ENCODE measurements around the gene MLLT3.
A peak's percentile ranks its signal among the peaks of the same experiment; 100 is the strongest.

Gene MLLT3

DNA sequence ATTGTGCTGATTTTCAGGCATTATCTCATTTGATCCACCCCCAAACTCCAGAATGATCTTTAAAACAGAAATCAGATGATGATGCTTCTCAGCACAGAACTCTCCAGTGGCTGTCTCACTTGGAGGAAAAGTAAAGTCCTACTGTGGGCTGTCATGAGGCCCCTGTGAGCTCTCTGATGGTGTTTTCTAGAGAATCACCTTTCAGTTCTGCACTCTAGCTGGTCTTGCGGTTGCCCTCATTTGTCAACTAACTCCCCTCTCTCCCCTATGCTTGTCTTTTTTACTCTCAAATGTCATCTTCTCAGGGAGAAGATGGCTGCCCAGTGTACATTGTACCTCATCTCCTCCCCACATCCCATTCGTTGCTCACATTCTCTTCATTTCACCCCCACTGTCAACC is 295.8 kb downstream of the MLLT3 start:
- H3K9me3 Mint-ChIP-seq, result peaks cover 2% of the 10 kb centered on the region
- H3K4me1 Mint-ChIP-seq, result peaks cover 12% of the 10 kb centered on the region
- H3K27ac Mint-ChIP-seq, result no peak overlapping the region
- no peaks in the 10 kb centered on the region for H3K36me3 Mint-ChIP-seq (ENCODE audit: low read depth)
- peaks cover 7% of the 10 kb centered on the region for H3K27me3 Mint-ChIP-seq (ENCODE audit: low read depth)
- TF ChIP-seq, protein P1, sequence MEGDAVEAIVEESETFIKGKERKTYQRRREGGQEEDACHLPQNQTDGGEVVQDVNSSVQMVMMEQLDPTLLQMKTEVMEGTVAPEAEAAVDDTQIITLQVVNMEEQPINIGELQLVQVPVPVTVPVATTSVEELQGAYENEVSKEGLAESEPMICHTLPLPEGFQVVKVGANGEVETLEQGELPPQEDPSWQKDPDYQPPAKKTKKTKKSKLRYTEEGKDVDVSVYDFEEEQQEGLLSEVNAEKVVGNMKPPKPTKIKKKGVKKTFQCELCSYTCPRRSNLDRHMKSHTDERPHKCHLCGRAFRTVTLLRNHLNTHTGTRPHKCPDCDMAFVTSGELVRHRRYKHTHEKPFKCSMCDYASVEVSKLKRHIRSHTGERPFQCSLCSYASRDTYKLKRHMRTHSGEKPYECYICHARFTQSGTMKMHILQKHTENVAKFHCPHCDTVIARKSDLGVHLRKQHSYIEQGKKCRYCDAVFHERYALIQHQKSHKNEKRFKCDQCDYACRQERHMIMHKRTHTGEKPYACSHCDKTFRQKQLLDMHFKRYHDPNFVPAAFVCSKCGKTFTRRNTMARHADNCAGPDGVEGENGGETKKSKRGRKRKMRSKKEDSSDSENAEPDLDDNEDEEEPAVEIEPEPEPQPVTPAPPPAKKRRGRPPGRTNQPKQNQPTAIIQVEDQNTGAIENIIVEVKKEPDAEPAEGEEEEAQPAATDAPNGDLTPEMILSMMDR (IDR thresholded peaks at IDR 0.05; ENCODE audit: unreplicated experiment in 3 of 3), result no peak
- H3K4me3 Mint-ChIP-seq, result no peak overlapping the region

DNA sequence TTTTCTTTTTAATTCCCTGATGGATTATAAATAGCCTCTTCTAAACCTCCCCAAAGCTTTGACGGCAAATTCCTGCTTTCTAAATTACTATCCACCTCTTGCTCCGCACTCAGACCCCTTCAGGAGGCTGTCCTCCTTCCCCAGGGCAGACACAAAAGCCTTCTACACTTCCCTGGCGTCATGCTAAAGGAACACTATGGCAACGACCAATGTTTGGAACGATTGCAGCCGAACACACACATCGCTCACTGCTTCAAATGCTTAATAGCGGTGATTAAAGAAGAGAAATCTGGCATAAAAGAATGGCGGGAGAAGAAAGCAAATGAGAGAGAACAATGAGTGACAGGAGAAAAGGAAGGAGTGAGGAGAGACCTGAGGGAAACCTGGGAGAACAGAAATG is 297.3 kb downstream of the MLLT3 start:
- H3K4me3 Mint-ChIP-seq, result no peak overlapping the region
- H3K27me3 Mint-ChIP-seq (ENCODE audit: low read depth), result peaks cover 7% of the 10 kb centered on the region
- H3K4me1 Mint-ChIP-seq, result peaks cover 21% of the 10 kb centered on the region
- peaks cover 2% of the 10 kb centered on the region for H3K9me3 Mint-ChIP-seq
- TF ChIP-seq, protein P1 (IDR thresholded peaks at IDR 0.05; ENCODE audit: unreplicated experiment in 3 of 3), result no peak
- H3K27ac Mint-ChIP-seq, result no peak overlapping the region
- no peaks in the 10 kb centered on the region for H3K36me3 Mint-ChIP-seq (ENCODE audit: low read depth)

DNA sequence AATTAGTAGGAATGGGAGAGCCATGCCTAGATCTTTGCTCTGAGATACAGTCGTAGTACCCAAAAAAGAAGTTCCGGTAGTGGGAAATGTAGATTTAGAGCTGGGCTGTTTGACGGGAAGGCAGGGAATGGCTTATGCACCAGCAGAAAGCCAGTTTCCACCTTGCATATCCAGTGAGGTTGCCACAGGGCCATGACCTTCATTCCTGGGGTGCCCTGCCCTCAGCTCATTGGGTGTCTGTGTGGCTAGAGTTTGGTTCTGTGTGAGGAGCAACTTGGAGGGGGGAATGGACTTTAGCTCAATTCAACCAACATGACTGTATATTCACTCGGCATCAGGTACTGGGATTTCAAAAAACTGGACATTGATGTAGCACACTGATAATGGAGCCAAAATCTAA is 300.1 kb downstream of the MLLT3 start:
- H3K4me1 Mint-ChIP-seq, result peaks cover 33% of the 10 kb centered on the region
- H3K9me3 Mint-ChIP-seq, result no peaks in the 10 kb centered on the region
- no peak overlapping the region for H3K4me3 Mint-ChIP-seq
- no peak overlapping the region for H3K27ac Mint-ChIP-seq
- peaks cover 20% of the 10 kb centered on the region for H3K27me3 Mint-ChIP-seq (ENCODE audit: low read depth)
- TF ChIP-seq, protein P1 (IDR thresholded peaks at IDR 0.05; ENCODE audit: unreplicated experiment in 3 of 3), result no peak
- no peaks in the 10 kb centered on the region for H3K36me3 Mint-ChIP-seq (ENCODE audit: low read depth)

DNA sequence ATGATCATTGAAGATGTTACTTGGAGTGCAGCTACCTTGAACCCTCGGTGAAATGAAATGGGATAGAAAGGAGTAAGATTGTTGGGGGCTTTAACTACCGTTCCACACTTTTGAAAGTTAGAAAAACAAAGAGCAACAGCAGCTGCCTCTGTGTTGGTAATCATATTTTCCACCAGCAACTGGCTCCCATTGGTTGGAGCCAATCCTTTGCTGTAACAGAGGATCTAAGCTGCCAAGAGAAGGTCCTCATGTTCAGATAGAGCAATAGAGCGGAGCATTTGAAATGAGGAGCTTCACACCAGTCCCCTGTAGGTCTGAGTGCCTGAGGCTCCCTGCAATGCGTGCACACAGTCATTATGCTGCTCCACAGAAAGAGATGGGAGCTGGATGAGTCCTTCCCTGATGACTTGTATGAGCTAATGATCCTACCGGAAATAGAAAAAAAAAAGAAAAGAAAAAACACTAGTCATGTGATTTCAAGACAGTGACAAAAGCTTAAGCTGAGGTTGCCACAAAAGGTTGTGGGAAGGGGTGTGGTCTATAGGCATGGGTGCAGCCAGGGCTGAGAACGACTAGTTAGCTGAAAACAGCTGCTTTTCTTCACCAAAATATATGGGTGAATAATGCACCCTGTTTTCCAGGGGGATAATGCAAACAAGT is 300.7 kb downstream of the MLLT3 start:
- H3K36me3 Mint-ChIP-seq (ENCODE audit: low read depth), result no peaks in the 10 kb centered on the region
- TF ChIP-seq, protein P1 (IDR thresholded peaks at IDR 0.05; ENCODE audit: unreplicated experiment in 3 of 3), result no peak
- peaks cover 23% of the 10 kb centered on the region for H3K27me3 Mint-ChIP-seq (ENCODE audit: low read depth)
- peaks cover 33% of the 10 kb centered on the region for H3K4me1 Mint-ChIP-seq
- H3K27ac Mint-ChIP-seq, result peak overlapping the region in 1 of 3 experiments; percentile 12
- H3K9me3 Mint-ChIP-seq, result no peaks in the 10 kb centered on the region
- H3K4me3 Mint-ChIP-seq, result no peak overlapping the region

DNA sequence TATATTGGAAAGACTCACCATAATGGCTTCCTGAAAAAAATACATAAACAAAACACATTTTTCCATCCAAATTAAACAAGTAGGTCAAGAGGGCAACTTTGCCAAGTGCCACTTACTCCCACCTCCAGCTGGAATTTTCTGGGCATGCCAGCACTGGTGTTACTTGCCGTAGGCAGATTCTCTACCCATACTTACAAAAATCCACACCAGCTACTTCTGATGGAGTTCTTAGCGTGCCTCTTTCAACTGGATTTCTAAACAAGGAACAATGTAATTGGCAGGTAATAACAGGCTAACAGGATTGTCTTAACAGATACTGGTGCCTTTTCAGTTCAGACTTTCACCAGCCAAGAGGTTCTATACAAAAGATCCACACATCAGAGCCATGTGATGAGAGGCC is 301.4 kb downstream of the MLLT3 start:
- TF ChIP-seq, protein P1 (IDR thresholded peaks at IDR 0.05; ENCODE audit: unreplicated experiment in 3 of 3), result no peak
- Mint-ChIP-seq H3K36me3 (ENCODE audit: low read depth) (no peaks in the 10 kb centered on the region), H3K4me3 (no peak overlapping the region), H3K9me3 (no peaks in the 10 kb centered on the region), H3K27ac (peak overlapping the region in 1 of 3 experiments; percentile 12), H3K27me3 (ENCODE audit: low read depth) (peaks cover 23% of the 10 kb centered on the region), H3K4me1 (peaks cover 33% of the 10 kb centered on the region)

Measured in nephron (organoid).